Keratinocyte (primary cell): Measurements from ENCODE around the gene RBFOX1. TPM values are rescaled to one million over a fixed set of nuclear protein-coding genes. Genes with fewer than 3 reads are reported as not detected.

Experiments
- DNase-seq: peaks from one replicate; pipeline ENCODE4 v3.0.0-alpha.2; 2011; ENCODE audit warnings: low read depth, missing footprints, low spot score
- FAIRE-seq: peaks from 2 replicates; lab custom pipeline; 2011; peaks lifted over from hg19 to GRCh38; lab: Jason Lieb, UNC
- H2AFZ ChIP-seq: 2 replicates; pipeline ENCODE4 v1.6.0; 2012; ENCODE audit warnings: low read length, control low read depth, inconsistent platforms; ENCODE audit not compliant: control insufficient read depth
- H3K27ac ChIP-seq: 2 replicates; pipeline ENCODE4 v1.5.1; 2011; ENCODE audit warnings: low read length; ENCODE audit not compliant: control insufficient read depth, insufficient read depth
- H3K27me3 ChIP-seq: 3 replicates; pipeline ENCODE4 v1.6.0; 2011; ENCODE audit warnings: low read length; ENCODE audit not compliant: control insufficient read depth, insufficient read depth; ENCODE audit errors: extremely low read depth
- H3K36me3 ChIP-seq, 2 experiments: 2 replicates in 1 of 2; 3 replicates in 1 of 2; pipeline ENCODE4 v1.5.1; 2011; ENCODE audit warnings: low read length in 2 of 2, mild to moderate bottlenecking in 1 of 2; ENCODE audit not compliant: control insufficient read depth in 2 of 2, insufficient read depth in 2 of 2; ENCODE audit errors: extremely low read depth in 1 of 2
- H3K4me1 ChIP-seq: 3 replicates; pipeline ENCODE4 v1.5.1; 2011; ENCODE audit warnings: low read length; ENCODE audit not compliant: control insufficient read depth, insufficient read depth; ENCODE audit errors: extremely low read depth
- H3K4me2 ChIP-seq: 3 replicates; pipeline ENCODE4 v1.6.0; 2011; ENCODE audit warnings: low read depth, low read length; ENCODE audit not compliant: control insufficient read depth, insufficient read depth; ENCODE audit errors: extremely low read depth
- H3K4me3 ChIP-seq, 3 experiments: fragments of 200-600 bp in 1 of 3; sonication (generic) in 1 of 3; 2 replicates in 2 of 3; 3 replicates in 1 of 3; pipeline ENCODE4 v1.5.1; 2011 to 2016; ENCODE audit warnings: low read length in 3 of 3, mild to moderate bottlenecking in 3 of 3, control low read depth in 2 of 3, inconsistent platforms in 1 of 3, low read depth in 1 of 3, mixed read lengths in 1 of 3, mixed run types in 1 of 3, moderate library complexity in 1 of 3; ENCODE audit not compliant: control insufficient read depth in 2 of 3, insufficient read depth in 2 of 3; ENCODE audit errors: extremely low read depth in 1 of 3
- H3K79me2 ChIP-seq: 2 replicates; pipeline ENCODE4 v1.6.0; 2012; ENCODE audit warnings: low read length; ENCODE audit not compliant: control insufficient read depth, insufficient read depth
- H3K9ac ChIP-seq: 3 replicates; pipeline ENCODE4 v1.6.0; 2011; ENCODE audit warnings: low read length; ENCODE audit not compliant: control insufficient read depth, insufficient read depth; ENCODE audit errors: extremely low read depth
- H3K9me1 ChIP-seq: 3 replicates; pipeline ENCODE4 v1.6.0; 2011; ENCODE audit warnings: low read length; ENCODE audit not compliant: control insufficient read depth, insufficient read depth; ENCODE audit errors: extremely low read depth
- H3K9me3 ChIP-seq: 2 replicates; pipeline ENCODE4 v1.5.1; 2012; ENCODE audit warnings: low read depth, low read length; ENCODE audit not compliant: control insufficient read depth
- H4K20me1 ChIP-seq: 3 replicates; pipeline ENCODE4 v1.6.0; 2011; ENCODE audit warnings: low read length; ENCODE audit not compliant: control insufficient read depth, insufficient read depth; ENCODE audit errors: extremely low read depth
- EZH2 ChIP-seq: IDR thresholded peaks from one replicate; pipeline ENCODE4 v1.6.1; 2012; ENCODE audit warnings: inconsistent platforms, mild to moderate bottlenecking, low read length, moderate library complexity
- dilution Hi-C: fragments of 300-500 bp; cut with MboI; formaldehyde crosslinking; loops from one replicate; pipeline ENCODE4 v1.7.0; 2020; ENCODE audit warnings: low sequenced_read_pairs; ENCODE audit not compliant: extremely low pct_ligation_motif_present
- polyA plus RNA-seq, 5 experiments: library from polyadenylated mRNA; depleted of rRNA in 3 of 5; stranded (reverse) in 3 of 5; stranded (forward) in 1 of 5; unstranded in 1 of 5; fragments of >200 nt; gene quantifications; 1 replicate in 1 of 5; 2 replicates in 3 of 5; 3 replicates in 1 of 5; pipeline versions ENCODE4 v1.2.1 to v1.2.3, GENCODE V29; 2011 to 2012; ENCODE audit warnings: missing spikeins in 2 of 5, low read depth in 1 of 5, low replicate concordance in 1 of 5
- TF ChIP-seq, protein P1 (sequence below), 3 experiments: IDR thresholded peaks in 1 of 3; conservative IDR thresholded peaks in 1 of 3; optimal IDR thresholded peaks in 1 of 3; 2 replicates in 2 of 3; 3 replicates in 1 of 3; pipeline versions ENCODE3 to v1.5.1; 2011; ENCODE audit warnings: low read length in 3 of 3, mild to moderate bottlenecking in 3 of 3, moderate library complexity in 2 of 3, control low read depth in 1 of 3, inconsistent platforms in 1 of 3; ENCODE audit not compliant: insufficient read depth in 2 of 3; ENCODE audit errors: extremely low read depth in 1 of 3

Gene RBFOX1
- polyA plus RNA-seq, 1 donor (not counting 4 experiments of a cell fraction or from before 2014, with no cell fraction given) = not detected

DNA sequence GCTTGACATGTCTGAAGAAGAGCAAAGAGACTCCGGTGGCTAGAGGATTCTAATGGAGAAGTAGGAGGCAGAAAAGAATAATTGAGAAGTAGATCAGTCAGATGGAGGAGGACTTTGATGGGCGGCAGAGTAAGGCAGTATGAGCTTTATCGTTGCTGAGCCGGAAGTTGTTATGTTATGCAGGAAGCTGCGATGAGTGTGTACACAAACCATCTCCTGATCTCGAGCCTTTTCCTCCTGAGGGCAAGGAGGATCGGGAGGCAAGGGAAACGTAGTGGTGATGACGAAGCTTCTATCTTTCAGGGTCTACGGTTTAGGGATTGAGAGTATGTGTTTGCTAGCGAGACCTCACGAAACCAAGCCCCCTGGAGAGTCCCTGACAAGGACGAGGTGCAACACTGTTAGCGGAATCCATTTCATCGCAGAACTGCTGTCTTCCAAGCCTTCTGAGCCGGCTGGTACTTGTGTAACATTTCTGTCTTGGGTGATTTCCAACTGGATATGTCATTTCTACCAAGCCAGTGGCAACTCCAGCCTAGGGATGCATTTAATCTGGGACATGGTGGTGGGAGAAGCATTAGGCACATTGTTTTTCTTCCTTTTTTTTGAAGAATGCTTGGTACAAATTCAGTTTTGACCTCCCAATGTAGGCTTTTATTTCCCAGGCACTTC lies 45.5 kb downstream of the RBFOX1 start:
- Histone ChIP-seq H3K4me1 (no peaks in the 10 kb centered on the region), H3K27ac (no peak overlapping the region), H3K79me2 (no peaks in the 10 kb centered on the region), H3K4me3 (no peak overlapping the region), H2AFZ (peak overlapping the region; percentile 77), H3K27me3 (no peaks in the 10 kb centered on the region), H3K9ac (no peak overlapping the region), H3K9me1 (no peaks in the 10 kb centered on the region), H4K20me1 (no peaks in the 10 kb centered on the region), H3K36me3 (no peaks in the 10 kb centered on the region), H3K9me3 (no peaks in the 10 kb centered on the region), H3K4me2 (peak overlapping the region; percentile 40)
- TF ChIP-seq, protein P1, sequence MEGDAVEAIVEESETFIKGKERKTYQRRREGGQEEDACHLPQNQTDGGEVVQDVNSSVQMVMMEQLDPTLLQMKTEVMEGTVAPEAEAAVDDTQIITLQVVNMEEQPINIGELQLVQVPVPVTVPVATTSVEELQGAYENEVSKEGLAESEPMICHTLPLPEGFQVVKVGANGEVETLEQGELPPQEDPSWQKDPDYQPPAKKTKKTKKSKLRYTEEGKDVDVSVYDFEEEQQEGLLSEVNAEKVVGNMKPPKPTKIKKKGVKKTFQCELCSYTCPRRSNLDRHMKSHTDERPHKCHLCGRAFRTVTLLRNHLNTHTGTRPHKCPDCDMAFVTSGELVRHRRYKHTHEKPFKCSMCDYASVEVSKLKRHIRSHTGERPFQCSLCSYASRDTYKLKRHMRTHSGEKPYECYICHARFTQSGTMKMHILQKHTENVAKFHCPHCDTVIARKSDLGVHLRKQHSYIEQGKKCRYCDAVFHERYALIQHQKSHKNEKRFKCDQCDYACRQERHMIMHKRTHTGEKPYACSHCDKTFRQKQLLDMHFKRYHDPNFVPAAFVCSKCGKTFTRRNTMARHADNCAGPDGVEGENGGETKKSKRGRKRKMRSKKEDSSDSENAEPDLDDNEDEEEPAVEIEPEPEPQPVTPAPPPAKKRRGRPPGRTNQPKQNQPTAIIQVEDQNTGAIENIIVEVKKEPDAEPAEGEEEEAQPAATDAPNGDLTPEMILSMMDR (optimal IDR thresholded peaks at IDR 0.05 in 1 of 3, IDR thresholded peaks at IDR 0.05 in 1 of 3, conservative IDR thresholded peaks at IDR 0.05 in 1 of 3; ENCODE audit: extremely low read depth in 1 of 3, insufficient read depth in 2 of 3, low read length in 3 of 3) = no peak
- TF ChIP-seq EZH2 = no peak
- dilution Hi-C loops = no loop called here
- peak; percentile 36 for FAIRE-seq
- DNase-seq = no peak

DNA sequence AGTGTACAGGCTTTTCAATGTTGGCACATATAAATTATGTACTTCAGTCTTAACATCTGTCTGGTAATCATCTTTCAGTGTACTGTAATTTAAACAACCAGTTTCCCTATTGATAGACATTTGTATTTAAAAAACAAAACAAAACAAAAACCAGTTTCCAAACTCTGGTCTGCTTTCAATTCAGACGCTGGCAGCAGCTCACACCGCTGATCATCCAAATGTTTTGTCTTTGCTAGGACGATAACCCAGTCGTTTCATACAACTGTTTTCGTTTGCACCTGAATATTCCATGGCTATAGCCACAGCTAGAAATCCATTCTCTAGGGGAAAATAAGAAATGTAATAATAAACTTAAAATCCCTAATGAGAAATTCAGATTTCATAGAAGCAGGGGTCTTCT lies 47.8 kb downstream of the RBFOX1 start:
- Histone ChIP-seq H3K9me1 (no peaks in the 10 kb centered on the region), H4K20me1 (no peaks in the 10 kb centered on the region), H3K36me3 (no peaks in the 10 kb centered on the region), H3K4me3 (no peak overlapping the region), H3K79me2 (no peaks in the 10 kb centered on the region), H3K9me3 (no peaks in the 10 kb centered on the region), H3K27ac (no peak overlapping the region), H3K9ac (no peak overlapping the region), H3K27me3 (no peaks in the 10 kb centered on the region), H3K4me2 (no peak overlapping the region), H3K4me1 (no peaks in the 10 kb centered on the region), H2AFZ (no peak overlapping the region)
- dilution Hi-C loops = no loop called here
- TF ChIP-seq, protein P1 (optimal IDR thresholded peaks at IDR 0.05 in 1 of 3, IDR thresholded peaks at IDR 0.05 in 1 of 3, conservative IDR thresholded peaks at IDR 0.05 in 1 of 3; ENCODE audit: extremely low read depth in 1 of 3, insufficient read depth in 2 of 3, low read length in 3 of 3) = no peak
- no peak for TF ChIP-seq EZH2
- DNase-seq (no peak), FAIRE-seq (no peak)
